ENCODE data around the gene TIGD4.

- TF ChIP-seq, protein P1, sequence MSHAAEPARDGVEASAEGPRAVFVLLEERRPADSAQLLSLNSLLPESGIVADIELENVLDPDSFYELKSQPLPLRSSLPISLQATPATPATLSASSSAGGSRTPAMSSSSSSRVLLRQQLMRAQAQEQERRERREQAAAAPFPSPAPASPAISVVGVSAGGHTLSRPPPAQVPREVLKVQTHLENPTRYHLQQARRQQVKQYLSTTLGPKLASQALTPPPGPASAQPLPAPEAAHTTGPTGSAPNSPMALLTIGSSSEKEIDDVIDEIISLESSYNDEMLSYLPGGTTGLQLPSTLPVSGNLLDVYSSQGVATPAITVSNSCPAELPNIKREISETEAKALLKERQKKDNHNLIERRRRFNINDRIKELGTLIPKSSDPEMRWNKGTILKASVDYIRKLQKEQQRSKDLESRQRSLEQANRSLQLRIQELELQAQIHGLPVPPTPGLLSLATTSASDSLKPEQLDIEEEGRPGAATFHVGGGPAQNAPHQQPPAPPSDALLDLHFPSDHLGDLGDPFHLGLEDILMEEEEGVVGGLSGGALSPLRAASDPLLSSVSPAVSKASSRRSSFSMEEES (CRISPR knock-in tag; IDR thresholded peaks at IDR 0.05): no peak
- TF ChIP-seq ZNF383 (CRISPR knock-in tag; IDR thresholded peaks at IDR 0.05; ENCODE audit: borderline replicate concordance) (no peak), ZNF703 (CRISPR knock-in tag; IDR thresholded peaks at IDR 0.05; ENCODE audit: borderline replicate concordance) (no peak), ZNF841 (CRISPR knock-in tag; IDR thresholded peaks at IDR 0.05; ENCODE audit: borderline replicate concordance) (no peak), BORCS8-MEF2B (CRISPR knock-in tag; IDR thresholded peaks at IDR 0.05) (no peak), FOXK2 (IDR thresholded peaks at IDR 0.05) (no peak), ZFP36 (IDR thresholded peaks at IDR 0.05; ENCODE audit: borderline replicate concordance, low read depth, low read length, partially characterized antibody) (no peak), ZKSCAN1 (IDR thresholded peaks at IDR 0.05; ENCODE audit: low read length) (no peak), MXI1 (IDR thresholded peaks at IDR 0.05; ENCODE audit: borderline replicate concordance, low read depth, low read length) (no peak), FOXP1 (IDR thresholded peaks at IDR 0.05) (no peak), FOXP1 (CRISPR knock-in tag; IDR thresholded peaks at IDR 0.05) (no peak)
- TF ChIP-seq, protein P2, sequence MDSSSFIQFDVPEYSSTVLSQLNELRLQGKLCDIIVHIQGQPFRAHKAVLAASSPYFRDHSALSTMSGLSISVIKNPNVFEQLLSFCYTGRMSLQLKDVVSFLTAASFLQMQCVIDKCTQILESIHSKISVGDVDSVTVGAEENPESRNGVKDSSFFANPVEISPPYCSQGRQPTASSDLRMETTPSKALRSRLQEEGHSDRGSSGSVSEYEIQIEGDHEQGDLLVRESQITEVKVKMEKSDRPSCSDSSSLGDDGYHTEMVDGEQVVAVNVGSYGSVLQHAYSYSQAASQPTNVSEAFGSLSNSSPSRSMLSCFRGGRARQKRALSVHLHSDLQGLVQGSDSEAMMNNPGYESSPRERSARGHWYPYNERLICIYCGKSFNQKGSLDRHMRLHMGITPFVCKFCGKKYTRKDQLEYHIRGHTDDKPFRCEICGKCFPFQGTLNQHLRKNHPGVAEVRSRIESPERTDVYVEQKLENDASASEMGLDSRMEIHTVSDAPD (CRISPR knock-in tag; IDR thresholded peaks at IDR 0.05): no peak
- TF ChIP-seq, protein P3, sequence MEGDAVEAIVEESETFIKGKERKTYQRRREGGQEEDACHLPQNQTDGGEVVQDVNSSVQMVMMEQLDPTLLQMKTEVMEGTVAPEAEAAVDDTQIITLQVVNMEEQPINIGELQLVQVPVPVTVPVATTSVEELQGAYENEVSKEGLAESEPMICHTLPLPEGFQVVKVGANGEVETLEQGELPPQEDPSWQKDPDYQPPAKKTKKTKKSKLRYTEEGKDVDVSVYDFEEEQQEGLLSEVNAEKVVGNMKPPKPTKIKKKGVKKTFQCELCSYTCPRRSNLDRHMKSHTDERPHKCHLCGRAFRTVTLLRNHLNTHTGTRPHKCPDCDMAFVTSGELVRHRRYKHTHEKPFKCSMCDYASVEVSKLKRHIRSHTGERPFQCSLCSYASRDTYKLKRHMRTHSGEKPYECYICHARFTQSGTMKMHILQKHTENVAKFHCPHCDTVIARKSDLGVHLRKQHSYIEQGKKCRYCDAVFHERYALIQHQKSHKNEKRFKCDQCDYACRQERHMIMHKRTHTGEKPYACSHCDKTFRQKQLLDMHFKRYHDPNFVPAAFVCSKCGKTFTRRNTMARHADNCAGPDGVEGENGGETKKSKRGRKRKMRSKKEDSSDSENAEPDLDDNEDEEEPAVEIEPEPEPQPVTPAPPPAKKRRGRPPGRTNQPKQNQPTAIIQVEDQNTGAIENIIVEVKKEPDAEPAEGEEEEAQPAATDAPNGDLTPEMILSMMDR (CRISPR knock-in tag; IDR thresholded peaks at IDR 0.05): no peak
- TF ChIP-seq, protein P4, sequence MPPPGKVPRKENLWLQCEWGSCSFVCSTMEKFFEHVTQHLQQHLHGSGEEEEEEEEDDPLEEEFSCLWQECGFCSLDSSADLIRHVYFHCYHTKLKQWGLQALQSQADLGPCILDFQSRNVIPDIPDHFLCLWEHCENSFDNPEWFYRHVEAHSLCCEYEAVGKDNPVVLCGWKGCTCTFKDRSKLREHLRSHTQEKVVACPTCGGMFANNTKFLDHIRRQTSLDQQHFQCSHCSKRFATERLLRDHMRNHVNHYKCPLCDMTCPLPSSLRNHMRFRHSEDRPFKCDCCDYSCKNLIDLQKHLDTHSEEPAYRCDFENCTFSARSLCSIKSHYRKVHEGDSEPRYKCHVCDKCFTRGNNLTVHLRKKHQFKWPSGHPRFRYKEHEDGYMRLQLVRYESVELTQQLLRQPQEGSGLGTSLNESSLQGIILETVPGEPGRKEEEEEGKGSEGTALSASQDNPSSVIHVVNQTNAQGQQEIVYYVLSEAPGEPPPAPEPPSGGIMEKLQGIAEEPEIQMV (CRISPR knock-in tag; IDR thresholded peaks at IDR 0.05; ENCODE audit: low read depth): no peak
Observed at GRCh38 chr4:152771741-152772533, 7.6 kb downstream of the TIGD4 start.
